ENCODE data around the gene PLEKHA8. TPM values are rescaled to one million over a fixed set of nuclear protein-coding genes. Genes with fewer than 3 reads are reported as not detected.

The PLEKHA8 gene
- total and polyA plus RNA-seq, 8 donors: 2.2 to 18.5 (median 6.0) TPM

DNA sequence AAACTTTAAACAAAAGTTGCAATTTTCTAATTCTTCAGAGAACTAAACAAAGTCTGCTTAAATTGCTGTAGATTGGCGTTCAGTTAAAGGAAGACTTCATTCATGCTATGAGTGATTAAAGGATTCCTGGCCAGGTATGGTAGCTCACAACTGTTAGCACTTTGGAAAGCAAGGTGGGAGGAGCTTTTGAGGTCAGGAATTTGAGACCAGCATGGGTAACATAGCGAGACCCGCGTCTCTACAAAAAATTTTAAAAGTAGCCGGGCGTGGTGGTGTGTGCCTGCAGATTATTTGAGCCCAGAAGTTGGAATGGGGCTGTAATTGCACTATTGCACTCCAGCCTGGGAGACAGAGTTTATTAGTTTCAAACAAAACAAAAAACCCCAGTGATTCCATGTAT lies 25.1 kb upstream of the PLEKHA8 start:
- Histone ChIP-seq H3K27ac (no peak overlapping the region), H3K9me3 (no peaks in the 10 kb centered on the region), H3K27me3 (no peaks in the 10 kb centered on the region), H3K4me1 (peaks cover 0 to 5% (median 2%) of the 10 kb centered on the region in 4 donors), H3K4me3 (no peak overlapping the region), H3K36me3 (no peaks in the 10 kb centered on the region)
- no peak for DNase-seq
- WGBS, 5 donors: 31 to 70% (median 47%) methylated on average over 6 of the region's 6 CpGs
- TF ChIP-seq, protein P1, sequence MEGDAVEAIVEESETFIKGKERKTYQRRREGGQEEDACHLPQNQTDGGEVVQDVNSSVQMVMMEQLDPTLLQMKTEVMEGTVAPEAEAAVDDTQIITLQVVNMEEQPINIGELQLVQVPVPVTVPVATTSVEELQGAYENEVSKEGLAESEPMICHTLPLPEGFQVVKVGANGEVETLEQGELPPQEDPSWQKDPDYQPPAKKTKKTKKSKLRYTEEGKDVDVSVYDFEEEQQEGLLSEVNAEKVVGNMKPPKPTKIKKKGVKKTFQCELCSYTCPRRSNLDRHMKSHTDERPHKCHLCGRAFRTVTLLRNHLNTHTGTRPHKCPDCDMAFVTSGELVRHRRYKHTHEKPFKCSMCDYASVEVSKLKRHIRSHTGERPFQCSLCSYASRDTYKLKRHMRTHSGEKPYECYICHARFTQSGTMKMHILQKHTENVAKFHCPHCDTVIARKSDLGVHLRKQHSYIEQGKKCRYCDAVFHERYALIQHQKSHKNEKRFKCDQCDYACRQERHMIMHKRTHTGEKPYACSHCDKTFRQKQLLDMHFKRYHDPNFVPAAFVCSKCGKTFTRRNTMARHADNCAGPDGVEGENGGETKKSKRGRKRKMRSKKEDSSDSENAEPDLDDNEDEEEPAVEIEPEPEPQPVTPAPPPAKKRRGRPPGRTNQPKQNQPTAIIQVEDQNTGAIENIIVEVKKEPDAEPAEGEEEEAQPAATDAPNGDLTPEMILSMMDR (IDR thresholded peaks at IDR 0.05): no peak
- TF ChIP-seq POLR2A (IDR thresholded peaks at IDR 0.05): no peak
- TF ChIP-seq POLR2AphosphoS5 (IDR thresholded peaks at IDR 0.05): no peak
- no peak for TF ChIP-seq EP300 (IDR thresholded peaks at IDR 0.05)
- intact Hi-C loops (cut with DNase I; ENCODE audit: low total_unique reads): no loop called here

DNA sequence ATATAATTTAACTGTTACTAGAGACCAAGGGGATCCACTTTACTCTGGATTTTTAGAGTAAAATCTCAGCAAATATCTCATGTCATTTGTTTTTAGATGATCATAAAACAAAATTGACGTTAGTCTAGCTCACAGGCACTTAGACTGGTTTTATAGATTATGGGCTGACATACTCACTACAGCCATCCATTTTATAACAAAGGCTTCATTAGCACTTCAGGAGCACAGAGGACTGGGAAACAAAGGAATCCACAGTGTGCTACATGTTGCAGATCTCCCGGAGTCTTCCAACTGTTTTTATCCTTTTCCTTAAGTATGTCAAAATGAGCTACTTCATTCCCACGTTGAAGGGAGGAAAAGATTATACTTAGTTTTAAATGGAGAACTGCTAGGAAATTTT lies 22.7 kb upstream of the PLEKHA8 start:
- Histone ChIP-seq H3K4me1 (peaks cover 0 to 5% (median 2%) of the 10 kb centered on the region in 4 donors), H3K9me3 (no peaks in the 10 kb centered on the region), H3K27ac (no peak overlapping the region), H3K36me3 (no peaks in the 10 kb centered on the region), H3K4me3 (no peak overlapping the region), H3K27me3 (no peaks in the 10 kb centered on the region)
- TF ChIP-seq EP300 (IDR thresholded peaks at IDR 0.05) (no peak), POLR2AphosphoS5 (IDR thresholded peaks at IDR 0.05) (no peak), POLR2A (IDR thresholded peaks at IDR 0.05) (no peak)
- TF ChIP-seq, protein P1 (IDR thresholded peaks at IDR 0.05): no peak
- 51 to 62% (median 55%) methylated on average over 3 of the region's 3 CpGs for WGBS, 5 donors
- intact Hi-C loops (cut with DNase I; ENCODE audit: low total_unique reads): no loop called here
- no peak for DNase-seq

DNA sequence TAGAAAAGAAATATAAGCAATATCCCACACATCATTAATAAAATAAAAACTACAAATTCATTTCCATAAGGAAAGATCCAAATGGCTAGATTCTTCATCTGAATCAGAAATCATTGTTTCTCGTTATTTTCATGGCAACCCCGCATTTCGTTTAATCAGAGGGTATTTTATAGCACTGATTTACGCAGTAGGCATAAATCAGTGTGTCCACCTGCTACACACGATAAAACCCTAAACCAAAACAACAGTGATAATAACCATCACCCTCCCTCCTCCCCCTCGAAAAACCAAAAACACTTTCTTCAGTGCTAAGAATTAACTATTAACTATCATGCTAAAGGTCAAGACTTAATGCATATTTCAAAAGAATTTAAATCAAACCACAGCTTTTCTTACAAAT lies 18.2 kb upstream of the PLEKHA8 start:
- Histone ChIP-seq H3K4me3 (no peak overlapping the region), H3K27me3 (no peaks in the 10 kb centered on the region), H3K4me1 (no peaks in the 10 kb centered on the region), H3K36me3 (peaks cover 0 to 22% (median 21%) of the 10 kb centered on the region in 4 donors), H3K27ac (no peak overlapping the region), H3K9me3 (no peaks in the 10 kb centered on the region)
- no peak for DNase-seq
- 82 to 90% (median 88%) methylated on average over 6 of the region's 6 CpGs for WGBS, 5 donors
- intact Hi-C loops (cut with DNase I; ENCODE audit: low total_unique reads): no loop called here
- TF ChIP-seq POLR2AphosphoS5 (IDR thresholded peaks at IDR 0.05) (no peak), EP300 (IDR thresholded peaks at IDR 0.05) (no peak), POLR2A (IDR thresholded peaks at IDR 0.05) (no peak)
- TF ChIP-seq, protein P1 (IDR thresholded peaks at IDR 0.05): no peak

DNA sequence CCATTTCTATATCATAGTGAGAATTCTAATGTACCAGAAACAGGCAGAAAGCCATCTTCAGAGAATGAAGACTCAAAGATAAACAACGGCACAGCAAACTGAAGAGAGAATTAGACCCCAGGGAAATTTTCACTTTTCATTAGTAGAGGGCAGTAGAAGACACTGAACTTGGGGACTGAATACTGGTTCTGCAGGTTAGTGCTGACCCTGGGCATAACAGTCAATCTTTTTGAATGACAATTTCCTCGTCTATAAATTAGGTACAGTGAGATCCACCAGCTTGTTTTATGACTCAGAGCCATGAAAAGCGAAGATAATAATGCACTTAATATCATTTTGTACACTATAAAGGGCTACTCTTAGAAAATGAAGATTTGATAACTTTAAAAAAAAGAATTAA lies 15.5 kb upstream of the PLEKHA8 start:
- peaks cover 0 to 44% (median 41%) of the 10 kb centered on the region in 4 donors for H3K36me3 ChIP-seq
- no peak for DNase-seq
- no peak overlapping the region for H3K27ac ChIP-seq
- TF ChIP-seq POLR2AphosphoS5 (IDR thresholded peaks at IDR 0.05): no peak
- no peak for TF ChIP-seq POLR2A (IDR thresholded peaks at IDR 0.05)
- WGBS, 5 donors: 79 to 84% (median 82%) methylated on average over 3 of the region's 3 CpGs
- intact Hi-C loops (cut with DNase I; ENCODE audit: low total_unique reads): no loop called here
- no peak overlapping the region for H3K4me3 ChIP-seq
- H3K4me1 ChIP-seq: no peaks in the 10 kb centered on the region
- H3K27me3 ChIP-seq: no peaks in the 10 kb centered on the region
- no peaks in the 10 kb centered on the region for H3K9me3 ChIP-seq

DNA sequence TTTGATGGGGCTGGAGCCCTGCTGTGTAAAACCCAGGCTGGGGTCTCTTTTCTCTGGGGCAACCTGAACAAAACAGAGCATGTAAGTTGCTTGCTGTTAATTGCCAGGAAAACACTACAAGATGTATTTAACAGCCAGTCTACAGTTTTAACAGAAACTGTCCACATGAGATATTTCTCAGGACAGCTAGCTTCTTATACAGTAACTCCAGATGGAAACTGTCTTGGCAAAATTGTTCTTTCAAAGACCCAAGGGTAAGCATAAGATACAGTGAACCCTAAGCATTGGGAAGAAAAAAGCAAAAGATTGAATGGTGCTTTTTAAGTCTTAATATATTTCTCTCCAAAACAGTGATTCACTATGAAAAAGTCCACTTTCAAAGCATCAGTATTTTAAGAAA lies 9.8 kb upstream of the PLEKHA8 start:
- intact Hi-C loops (cut with DNase I; ENCODE audit: low total_unique reads): no loop called here

More for the DNA sequence above, 9.8 kb upstream of the PLEKHA8 start:
- no peak for TF ChIP-seq EP300 (IDR thresholded peaks at IDR 0.05)
- TF ChIP-seq POLR2A (IDR thresholded peaks at IDR 0.05): no peak
- no peak for TF ChIP-seq POLR2AphosphoS5 (IDR thresholded peaks at IDR 0.05)
- TF ChIP-seq, protein P1 (IDR thresholded peaks at IDR 0.05): no peak
- Histone ChIP-seq H3K4me3 (no peak overlapping the region), H3K9me3 (no peaks in the 10 kb centered on the region), H3K36me3 (peaks cover 0 to 47% (median 42%) of the 10 kb centered on the region in 4 donors), H3K27ac (no peak overlapping the region), H3K27me3 (no peaks in the 10 kb centered on the region), H3K4me1 (peaks cover 0 to 15% (median 3%) of the 10 kb centered on the region in 4 donors)
- DNase-seq: no peak
